HG03442 (cell line): Measurements from ENCODE around the gene CDHR1.

ENCODE experiments used
- ATAC-seq: cut with Tn5 transposase; IDR thresholded peaks from one replicate; pipeline ENCODE4 v1.9.1; 2021; ENCODE audit warnings: mild to moderate bottlenecking, moderate library complexity; ENCODE audit not compliant: unreplicated experiment

CDHR1 gene

GRCh38 chr10:84224411-84225028 is 30.2 kb downstream of the CDHR1 start:
- no peak for ATAC-seq

- no peak for ATAC-seq
Observed at GRCh38 chr10:84225427-84226173, 31.3 kb downstream of the CDHR1 start, which contains the start of gene LRIT2. Gene LRIT2, minus strand, starts transcription at chr10:84225544. Its CDS starts 24 bp downstream, at chr10:84225520.

- ATAC-seq, result no peak
Observed at GRCh38 chr10:84226616-84227015, 32.3 kb downstream of the CDHR1 start.

DNA sequence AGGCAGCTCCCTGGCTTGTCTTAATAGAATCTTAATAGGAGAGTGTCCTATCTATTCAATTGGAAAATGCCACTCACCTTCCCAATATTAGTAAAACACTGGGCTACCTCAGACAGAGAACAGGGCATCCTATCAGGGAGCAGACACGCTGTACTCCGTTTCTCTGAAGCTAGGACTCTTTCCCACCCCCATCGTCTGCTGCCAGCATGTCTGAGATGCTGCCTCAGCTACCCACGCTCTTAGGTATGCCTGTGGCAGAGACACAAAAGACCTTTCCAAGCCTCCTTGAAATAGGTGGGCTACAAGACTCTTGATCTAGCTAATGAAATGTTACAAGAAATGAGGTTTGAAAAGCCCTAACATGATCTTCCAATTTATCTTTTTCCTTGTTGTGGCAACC is 33.5 kb downstream of the CDHR1 start:
- no peak for ATAC-seq

- ATAC-seq, result no peak
Observed at GRCh38 chr10:84230359-84230758, 36.0 kb downstream of the CDHR1 start.

DNA sequence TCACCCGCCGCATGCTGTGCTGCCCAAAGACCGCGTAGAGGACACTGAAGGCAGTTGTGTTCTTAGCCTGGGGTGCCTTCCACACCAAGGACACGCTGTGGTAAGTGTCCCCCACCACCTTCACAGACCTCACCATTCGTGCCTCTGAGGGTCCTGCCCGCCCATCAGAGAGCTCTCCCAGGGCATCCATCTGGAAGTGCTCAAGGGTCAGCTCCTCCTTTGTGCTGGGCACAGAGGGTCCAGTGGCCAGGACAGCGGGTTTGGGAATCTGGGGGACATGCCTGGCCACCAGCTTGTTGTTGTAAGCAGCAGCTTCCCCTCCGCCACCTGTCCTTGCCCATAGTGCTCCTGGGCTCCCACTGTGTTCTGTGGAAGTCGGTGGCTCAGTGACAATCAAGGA is 38.0 kb downstream of the CDHR1 start:
- ATAC-seq, result no peak

GRCh38 chr10:84233940-84234339 is 39.6 kb downstream of the CDHR1 start:
- ATAC-seq, result no peak

- no peak for ATAC-seq
Observed at GRCh38 chr10:84234479-84234878, 40.1 kb downstream of the CDHR1 start.

DNA sequence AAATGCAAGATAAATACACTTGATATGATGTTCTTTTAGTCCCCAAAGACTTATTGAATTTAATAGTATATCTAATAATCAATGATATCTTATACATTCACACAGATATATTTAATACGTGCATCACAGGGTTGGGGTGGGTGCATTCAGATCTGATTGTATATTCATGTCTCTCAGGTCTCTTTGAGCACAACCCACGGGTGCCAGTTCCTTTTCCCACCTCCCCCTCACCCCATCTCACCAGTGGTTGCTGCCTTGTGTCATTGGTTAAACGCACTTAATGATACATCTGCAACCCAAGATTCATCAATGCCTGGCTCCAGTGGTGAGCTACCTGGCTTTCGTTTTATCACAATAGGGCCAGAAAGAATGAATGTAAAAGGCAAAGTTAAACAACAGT is 40.8 kb downstream of the CDHR1 start:
- ATAC-seq, result no peak

DNA sequence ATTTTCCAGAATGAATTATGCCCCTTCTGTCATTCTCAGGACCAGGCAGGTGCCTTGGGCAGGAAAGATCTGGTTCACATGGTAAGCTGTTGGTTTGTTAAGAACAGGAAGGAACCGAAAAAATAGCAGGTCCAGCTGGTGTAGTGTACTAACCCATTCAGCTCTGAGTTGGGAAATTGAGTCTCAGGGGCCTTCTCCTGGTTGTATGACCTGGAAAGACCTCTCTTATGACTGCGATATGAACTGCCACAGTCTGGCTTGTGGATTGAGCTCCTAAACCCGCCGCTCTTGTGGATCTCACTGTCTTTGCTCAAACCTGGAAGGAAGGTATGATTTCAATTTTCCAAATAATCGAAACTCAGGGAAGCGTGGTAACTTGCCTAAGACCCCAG is 42.5 kb downstream of the CDHR1 start:
- ATAC-seq, result no peak

DNA sequence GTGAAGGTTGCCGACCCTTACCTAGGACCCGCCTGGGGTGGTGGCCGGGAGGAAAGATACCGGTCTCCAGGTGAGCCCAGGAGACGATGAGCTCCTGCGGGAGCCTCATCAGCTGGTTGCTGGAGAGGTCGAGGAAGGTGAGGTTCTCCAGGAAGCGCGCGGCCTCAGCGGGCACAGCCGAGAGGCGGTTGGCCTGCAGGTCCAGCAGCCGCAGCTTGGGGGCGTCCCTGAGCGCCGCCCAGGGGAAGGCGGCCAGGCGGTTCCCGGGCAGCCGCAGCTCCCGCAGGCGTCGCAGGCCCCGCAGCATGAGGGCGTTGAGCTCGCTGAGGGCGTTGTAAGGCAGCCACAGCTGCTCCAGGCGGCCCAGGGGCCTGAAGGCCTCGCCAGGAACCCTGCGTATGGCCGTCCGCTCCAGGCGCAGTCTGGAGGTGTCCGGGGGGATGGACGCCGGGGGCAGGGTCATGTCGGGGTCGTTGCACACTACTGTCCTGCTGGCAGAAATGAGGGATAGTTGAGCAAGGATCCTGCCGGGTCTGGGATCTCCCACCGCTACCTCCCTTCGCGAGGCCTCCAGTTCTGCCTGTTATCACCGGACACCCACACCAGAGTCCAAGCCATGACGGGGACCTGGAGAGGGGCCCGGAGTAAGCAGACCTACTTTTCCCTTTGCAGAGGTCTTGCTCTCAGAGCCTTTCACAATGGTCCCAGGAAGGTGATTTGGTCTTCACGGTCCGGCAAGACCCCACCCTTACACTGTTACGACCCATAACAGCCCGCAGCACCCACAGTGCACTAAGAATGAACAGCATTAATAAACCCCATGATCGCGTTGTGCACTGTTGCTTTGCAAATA is 43.1 kb downstream of the CDHR1 start:
- ATAC-seq, result no peak

- no peak for ATAC-seq
Observed at GRCh38 chr10:84238909-84239308, 44.6 kb downstream of the CDHR1 start.

DNA sequence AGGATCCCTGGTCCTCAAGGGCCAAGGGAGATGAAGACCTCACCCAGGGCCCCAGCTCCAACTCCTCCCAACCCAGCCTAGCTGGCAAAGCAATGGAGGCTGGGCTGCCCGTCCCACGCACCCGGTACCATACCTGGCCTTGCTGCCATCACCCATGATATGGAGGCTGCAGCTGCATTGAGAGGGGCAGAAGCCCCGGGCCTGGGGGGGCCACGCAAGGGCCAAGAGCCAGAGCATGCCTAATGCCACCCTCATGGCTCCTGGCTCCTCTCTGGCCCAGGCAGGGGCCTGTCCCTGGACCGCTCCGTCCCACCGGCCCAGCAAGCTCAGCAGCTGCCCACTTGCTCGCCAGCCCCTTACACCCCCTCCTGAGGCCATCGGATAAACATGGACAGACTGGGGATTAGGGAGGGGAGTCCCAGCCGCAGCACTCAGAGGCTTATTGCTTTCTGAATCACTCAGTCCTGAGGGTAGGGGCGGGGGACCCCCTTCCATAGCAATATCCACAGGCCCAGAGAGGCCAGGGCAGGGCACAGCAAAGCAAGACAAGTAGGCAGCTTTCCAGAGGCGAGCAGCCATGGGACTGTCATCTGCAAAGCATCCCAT is 47.0 kb downstream of the CDHR1 start, which contains the start of gene LRIT1:
LRIT1 (minus strand) TSS at position 362 of the 606 bp plus-strand sequence; CDS start at position 255, 107 bp downstream.
- no peak for ATAC-seq

DNA sequence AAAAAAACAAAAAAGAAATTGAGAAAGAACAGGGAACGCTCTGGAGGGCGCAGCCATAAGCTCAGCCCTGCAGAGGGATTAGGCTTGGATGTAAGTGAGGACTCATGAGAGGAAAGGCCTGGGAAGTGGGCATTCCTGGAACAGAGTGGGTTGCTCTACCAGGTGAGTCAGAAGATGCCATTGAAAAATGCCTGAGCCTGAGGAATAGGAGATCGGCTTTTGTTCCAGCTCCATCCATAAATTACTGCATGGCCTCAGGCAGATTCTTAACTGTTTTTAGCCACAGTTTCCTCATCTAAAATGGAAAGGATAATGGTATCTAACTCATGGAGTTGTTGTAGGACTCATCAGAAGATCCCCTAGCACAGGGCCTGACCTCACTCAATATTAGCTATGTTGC is 49.4 kb downstream of the CDHR1 start:
- ATAC-seq, result no peak

GRCh38 chr10:84244651-84245270 is 50.4 kb downstream of the CDHR1 start, which contains the start of gene RGR:
Gene RGR, plus strand, starts transcription at chr10:84245053. Its CDS starts 38 bp downstream, at chr10:84245091.
- no peak for ATAC-seq

- no peak for ATAC-seq
Observed at GRCh38 chr10:84247496-84247895, 53.2 kb downstream of the CDHR1 start.

GRCh38 chr10:84248794-84249193 is 54.5 kb downstream of the CDHR1 start:
- ATAC-seq, result no peak

- no peak for ATAC-seq
Observed at GRCh38 chr10:84254552-84255478, 60.5 kb downstream of the CDHR1 start.

DNA sequence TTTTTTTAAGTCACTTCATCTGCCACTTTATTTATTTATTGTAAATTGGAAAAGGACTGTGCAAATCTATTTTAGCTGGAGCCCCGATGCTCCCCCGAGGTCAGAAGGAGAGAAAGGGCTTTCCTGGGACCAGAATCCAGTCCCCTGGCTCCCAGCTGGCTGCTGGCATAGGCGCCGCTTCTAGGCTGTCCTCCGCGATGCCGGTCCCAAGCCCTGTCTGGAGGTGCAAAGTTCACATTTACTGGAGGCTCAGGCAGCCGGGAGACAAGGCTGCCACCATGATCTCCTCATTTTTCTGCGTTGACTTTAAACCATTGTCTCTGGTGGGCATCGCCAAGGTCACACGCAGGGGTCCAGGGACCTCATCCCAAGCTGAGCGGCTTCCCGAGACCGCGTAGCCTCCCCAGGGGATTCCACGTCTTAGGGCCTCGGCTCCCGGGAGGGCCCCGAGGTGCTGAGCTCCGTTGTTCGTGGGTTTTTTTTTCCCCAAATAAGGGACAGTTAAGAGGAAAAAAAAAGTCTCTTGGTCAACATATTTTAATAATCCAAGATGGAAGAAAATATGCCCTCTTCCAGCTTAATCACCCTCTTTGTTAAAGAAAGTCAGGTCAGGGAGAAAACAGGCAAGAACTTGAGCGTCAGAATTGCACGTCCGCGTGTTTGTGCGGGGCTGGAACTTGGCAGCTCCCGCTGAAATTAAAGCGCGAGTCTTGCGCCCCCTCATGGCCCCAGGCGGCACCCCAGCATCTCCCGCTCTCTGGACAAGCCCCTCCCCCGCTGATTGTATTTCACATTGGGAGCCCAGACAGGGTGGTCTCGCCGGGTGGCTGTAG is 62.4 kb downstream of the CDHR1 start:
- no peak for ATAC-seq
